Esophagus squamous epithelium (tissue), 4 donors: ENCODE measurements around the gene ATR.

Experiments
- CTCF ChIP-seq, 6 experiments: fragments of 450-650 bp in 4 of 6; fragments of 200-600 bp in 2 of 6; sonication (generic) in 2 of 6; IDR thresholded peaks; one replicate each; pipeline ENCODE4 v1.5.1; 2016 to 2019; ENCODE audit warnings: antibody characterized with exemption in 6 of 6, mild to moderate bottlenecking in 4 of 6, moderate library complexity in 4 of 6
- POLR2A ChIP-seq, 4 donors: fragments of 450-650 bp; IDR thresholded peaks; one replicate each; pipeline ENCODE4 v1.6.1; 2017; ENCODE audit warnings: antibody characterized with exemption in 4 of 4, mild to moderate bottlenecking in 4 of 4, moderate library complexity in 3 of 4

GRCh38 chr3:142626971-142627370 lies 48.4 kb upstream of the ATR start:
- TF ChIP-seq CTCF (IDR thresholded peaks at IDR 0.05) (no peak), POLR2A (IDR thresholded peaks at IDR 0.05) (no peak)
